ENCODE measurements around the gene C7orf33. TPM values are rescaled to one million over a fixed set of nuclear protein-coding genes. Genes with fewer than 3 reads are reported as not detected.
"Not testable (repeated sequence)": the region's sequence is repeated elsewhere in the genome, so short reads cannot be mapped to it uniquely, and the experiment has no call there.

C7orf33 gene
- total and polyA plus RNA-seq, 8 donors = not detected

GRCh38 chr7:148561099-148561498 lies 29.5 kb upstream of the C7orf33 start:
- no peaks in the 10 kb centered on the region for H3K36me3 ChIP-seq
- H3K4me1 ChIP-seq = peaks cover 0 to 21% of the 10 kb centered on the region in 2 donors
- peak; percentile 53 for ATAC-seq
- H3K9me3 ChIP-seq = no peaks in the 10 kb centered on the region
- TF ChIP-seq CTCF (IDR thresholded peaks at IDR 0.05) = no peak
- no peak overlapping the region for H3K27ac ChIP-seq
- H3K4me3 ChIP-seq = no peak overlapping the region
- intact Hi-C loops (cut with DNase I) = no loop called here
- no peaks in the 10 kb centered on the region for H3K27me3 ChIP-seq
- DNase-seq = no peak

- ATAC-seq (no peak), DNase-seq (no peak)
- Histone ChIP-seq H3K4me3 (no peak overlapping the region), H3K36me3 (no peaks in the 10 kb centered on the region), H3K4me1 (peaks cover 0 to 21% of the 10 kb centered on the region in 2 donors), H3K27ac (peak overlapping the region in 1 of 2 donors; percentile 78), H3K27me3 (no peaks in the 10 kb centered on the region), H3K9me3 (no peaks in the 10 kb centered on the region)
- TF ChIP-seq CTCF (IDR thresholded peaks at IDR 0.05) = no peak
- intact Hi-C loops (cut with DNase I) = no loop called here
These were observed 26.8 kb upstream of the C7orf33 start for GRCh38 chr7:148563583-148564274.

- H3K27me3 ChIP-seq; intact Hi-C loops (cut with DNase I); H3K36me3 ChIP-seq; H3K9me3 ChIP-seq; DNase-seq; H3K4me3 ChIP-seq: not testable (repeated sequence)
- Histone ChIP-seq H3K27ac (peak overlapping the region; percentile 37 to 78), H3K4me1 (peaks cover 0 to 21% of the 10 kb centered on the region in 2 donors)
- ATAC-seq = peak; percentile 65
These were observed 26.2 kb upstream of the C7orf33 start for GRCh38 chr7:148564275-148564951.

GRCh38 chr7:148566736-148567135 lies 23.8 kb upstream of the C7orf33 start:
- H3K36me3 ChIP-seq = no peaks in the 10 kb centered on the region
- TF ChIP-seq CTCF (IDR thresholded peaks at IDR 0.05) = no peak
- intact Hi-C loops (cut with DNase I) = no loop called here
- H3K9me3 ChIP-seq = no peaks in the 10 kb centered on the region
- no peak overlapping the region for H3K27ac ChIP-seq
- H3K4me1 ChIP-seq = peaks cover 0 to 21% of the 10 kb centered on the region in 2 donors
- no peak overlapping the region for H3K4me3 ChIP-seq
- DNase-seq = no peak
- no peaks in the 10 kb centered on the region for H3K27me3 ChIP-seq
- ATAC-seq = no peak

GRCh38 chr7:148567524-148567923 lies 23.0 kb upstream of the C7orf33 start:
- Histone ChIP-seq H3K9me3 (no peaks in the 10 kb centered on the region), H3K4me3 (no peak overlapping the region), H3K27me3 (no peaks in the 10 kb centered on the region), H3K36me3 (no peaks in the 10 kb centered on the region), H3K27ac (no peak overlapping the region), H3K4me1 (peaks cover 0 to 21% of the 10 kb centered on the region in 2 donors)
- TF ChIP-seq CTCF (IDR thresholded peaks at IDR 0.05) = no peak
- ATAC-seq = no peak
- no peak for DNase-seq
- intact Hi-C loops (cut with DNase I) = no loop called here
